H1 (cell line): Measurements from ENCODE around the gene PALM. TPM values are rescaled to one million over a fixed set of nuclear protein-coding genes. Genes with fewer than 3 reads are reported as not detected.

ENCODE experiments used
- HDAC2 ChIP-seq, 2 experiments: fragments of 300-600 bp in 1 of 2; sonication (generic) in 1 of 2; IDR thresholded peaks; 2 replicates each; pipeline ENCODE4 v1.6.1; 2011 to 2012; ENCODE audit warnings: low read depth in 2 of 2, low read length in 2 of 2, mild to moderate bottlenecking in 2 of 2, moderate library complexity in 2 of 2, borderline replicate concordance in 1 of 2, inconsistent platforms in 1 of 2
- POLR2A ChIP-seq, 2 experiments: IDR thresholded peaks; 1 replicate in 1 of 2; 2 replicates in 1 of 2; pipeline ENCODE4 v1.6.1; 2011; ENCODE audit warnings: low read depth in 2 of 2, low read length in 2 of 2, mild to moderate bottlenecking in 2 of 2; ENCODE audit errors: control extremely low read depth in 1 of 2
- polyA plus RNA-seq, 7 experiments: library from polyadenylated mRNA; depleted of rRNA in 3 of 7; stranded (reverse) in 5 of 7; unstranded in 2 of 7; fragments of >200 nt in 5 of 7; fragments of 200-250 nt in 2 of 7; gene quantifications; 1 replicate in 5 of 7; 2 replicates in 1 of 7; 4 replicates in 1 of 7; pipeline versions ENCODE4 v1.2.1 to v1.2.3, GENCODE V29; 2011 to 2013; ENCODE audit warnings: missing spikeins in 2 of 7, mixed read lengths in 2 of 7
- total RNA-seq: library from RNA; stranded (reverse); fragmentation: NEBNext Ultra II Directional; extraction: Animal tissue kit (Norgen Biotek cat#: 25700); gene quantifications from 2 replicates; pipeline ENCODE4 v1.2.1, GENCODE V29; 2021

Gene PALM
- total and polyA plus RNA-seq, 2 of the 8 experiments (the other 6 are each of a cell fraction or from before 2014, with no cell fraction given) = 5.7 to 16.5 TPM

- TF ChIP-seq HDAC2 (IDR thresholded peaks at IDR 0.05; ENCODE audit: borderline replicate concordance in 1 of 2, low read depth in 2 of 2, low read length in 2 of 2) (no peak), POLR2A (IDR thresholded peaks at IDR 0.05; ENCODE audit: control extremely low read depth in 1 of 2, low read depth in 2 of 2, low read length in 2 of 2) (no peak)
- TF ChIP-seq, all 59 proteins: peak for 0
Measured at GRCh38 chr19:677201-677600, 31.5 kb upstream of the PALM start (continued).
